ENCODE results near the gene UBR3.

UBR3 gene

GRCh38 chr2:169798718-169799592, 28.3 kb upstream of the UBR3 start, which contains the start of gene SSB (continued):
- TF ChIP-seq ZNF157 (tag by site-specific recombination; IDR thresholded peaks at IDR 0.05) (no peak), GLIS1 (tag by site-specific recombination; IDR thresholded peaks at IDR 0.05) (peak; percentile 68; the same call in 1 of the 2 replicates), KLF8 (tag by site-specific recombination; IDR thresholded peaks at IDR 0.05) (no peak), ZBTB20 (tag by site-specific recombination; IDR thresholded peaks at IDR 0.05) (0 out of 2 replicates have a peak, but pooled peaks have one; percentile 17), REPIN1 (tag by site-specific recombination; IDR thresholded peaks at IDR 0.05; ENCODE audit: low read depth) (no peak), ZBTB26 (tag by site-specific recombination; optimal IDR thresholded peaks at IDR 0.05) (peak; percentile 65), ZNF692 (tag by site-specific recombination; IDR thresholded peaks at IDR 0.05) (0 out of 2 replicates have a peak, but pooled peaks have one; percentile 39), ZNF654 (tag by site-specific recombination; IDR thresholded peaks at IDR 0.05; ENCODE audit: low read depth) (no peak), ZNF747 (tag by site-specific recombination; IDR thresholded peaks at IDR 0.05) (no peak), ZNF239 (tag by site-specific recombination; IDR thresholded peaks at IDR 0.05) (no peak), TSHZ1 (tag by site-specific recombination; IDR thresholded peaks at IDR 0.05; ENCODE audit: borderline replicate concordance) (no peak), SP3 (tag by site-specific recombination; IDR thresholded peaks at IDR 0.05) (peak; percentile 35; the same call in 1 of the 2 replicates), ZNF18 (tag by site-specific recombination; IDR thresholded peaks at IDR 0.05) (no peak), ZNF560 (tag by site-specific recombination; IDR thresholded peaks at IDR 0.05; ENCODE audit: borderline replicate concordance) (no peak), ZSCAN30 (tag by site-specific recombination; IDR thresholded peaks at IDR 0.05) (0 out of 2 replicates have a peak, but pooled peaks have one; percentile 50), SP2 (tag by site-specific recombination; IDR thresholded peaks at IDR 0.05) (peak; percentile 80), MYNN (tag by site-specific recombination; IDR thresholded peaks at IDR 0.05; ENCODE audit: borderline replicate concordance) (no peak), MEIS1 (CRISPR knock-in tag; IDR thresholded peaks at IDR 0.05; ENCODE audit: borderline replicate concordance) (no peak), PRDM2 (tag by site-specific recombination; IDR thresholded peaks at IDR 0.05; ENCODE audit: borderline replicate concordance) (no peak), ZNF211 (tag by site-specific recombination; IDR thresholded peaks at IDR 0.05; ENCODE audit: low read depth) (no peak), ZNF529 (tag by site-specific recombination; IDR thresholded peaks at IDR 0.05; ENCODE audit: insufficient replicate concordance) (no peak), ZNF362 (tag by site-specific recombination; IDR thresholded peaks at IDR 0.05) (peak; percentile 51; the same call in 1 of the 2 replicates), ZNF843 (tag by site-specific recombination; IDR thresholded peaks at IDR 0.05) (no peak)
